Activated T-cell treated with anti-CD3 and anti-CD28 coated beads for 24 hours (primary cell): ENCODE data around the gene NFE2L3.
"Not testable (repeated sequence)": the region's sequence is repeated elsewhere in the genome, so short reads cannot be mapped to it uniquely, and the experiment has no call there.

Source experiments
- DNase-seq: peaks from one replicate; pipeline ENCODE4 v3.0.0-alpha.2; 2020; ENCODE audit warnings: low read depth

NFE2L3 gene

GRCh38 chr7:26168458-26169023 is 16.5 kb downstream of the NFE2L3 start:
- DNase-seq, result no peak

GRCh38 chr7:26169271-26169670 is 17.3 kb downstream of the NFE2L3 start:
- DNase-seq, result no peak

GRCh38 chr7:26170663-26171062 is 18.7 kb downstream of the NFE2L3 start:
- DNase-seq, result no peak

GRCh38 chr7:26171601-26172000 is 19.6 kb downstream of the NFE2L3 start:
- no peak for DNase-seq

GRCh38 chr7:26172048-26172447 is 20.1 kb downstream of the NFE2L3 start:
- DNase-seq, result no peak

GRCh38 chr7:26175903-26176302 is 23.9 kb downstream of the NFE2L3 start:
- DNase-seq, result not testable (repeated sequence)

GRCh38 chr7:26176696-26177095 is 24.7 kb downstream of the NFE2L3 start:
- not testable (repeated sequence) for DNase-seq

- not testable (repeated sequence) for DNase-seq
Measured at GRCh38 chr7:26177269-26177668, 25.3 kb downstream of the NFE2L3 start.

- no peak for DNase-seq
Measured at GRCh38 chr7:26178272-26178960, 26.4 kb downstream of the NFE2L3 start.

GRCh38 chr7:26179422-26179821 is 27.4 kb downstream of the NFE2L3 start:
- no peak for DNase-seq

GRCh38 chr7:26179826-26180497 is 28.0 kb downstream of the NFE2L3 start:
- DNase-seq, result no peak

GRCh38 chr7:26180792-26181198 is 28.8 kb downstream of the NFE2L3 start:
- no peak for DNase-seq

- no peak for DNase-seq
Measured at GRCh38 chr7:26181474-26182227, 29.7 kb downstream of the NFE2L3 start.

- DNase-seq, result no peak
Measured at GRCh38 chr7:26182283-26182682, 30.3 kb downstream of the NFE2L3 start.

GRCh38 chr7:26182706-26183105 is 30.7 kb downstream of the NFE2L3 start:
- no peak for DNase-seq

GRCh38 chr7:26183545-26184280 is 31.7 kb downstream of the NFE2L3 start:
- DNase-seq, result no peak

- DNase-seq, result not testable (repeated sequence)
Measured at GRCh38 chr7:26184281-26185101, 32.5 kb downstream of the NFE2L3 start.

- DNase-seq, result no peak
Measured at GRCh38 chr7:26185131-26185843, 33.3 kb downstream of the NFE2L3 start.

GRCh38 chr7:26185844-26186180 is 33.8 kb downstream of the NFE2L3 start:
- DNase-seq, result no peak
